C4-2B (cell line): ENCODE data around the gene THSD1.

Experiments
- ZFX ChIP-seq: fragments of 450-650 bp; IDR thresholded peaks from 2 replicates; pipeline ENCODE4 v1.6.1; 2017
- TF ChIP-seq, protein P1 (sequence below): fragments of 450-650 bp; conservative IDR thresholded peaks from 2 replicates; pipeline ENCODE4 v1.5.1; 2017; ENCODE audit warnings: mild to moderate bottlenecking

- TF ChIP-seq, protein P1, sequence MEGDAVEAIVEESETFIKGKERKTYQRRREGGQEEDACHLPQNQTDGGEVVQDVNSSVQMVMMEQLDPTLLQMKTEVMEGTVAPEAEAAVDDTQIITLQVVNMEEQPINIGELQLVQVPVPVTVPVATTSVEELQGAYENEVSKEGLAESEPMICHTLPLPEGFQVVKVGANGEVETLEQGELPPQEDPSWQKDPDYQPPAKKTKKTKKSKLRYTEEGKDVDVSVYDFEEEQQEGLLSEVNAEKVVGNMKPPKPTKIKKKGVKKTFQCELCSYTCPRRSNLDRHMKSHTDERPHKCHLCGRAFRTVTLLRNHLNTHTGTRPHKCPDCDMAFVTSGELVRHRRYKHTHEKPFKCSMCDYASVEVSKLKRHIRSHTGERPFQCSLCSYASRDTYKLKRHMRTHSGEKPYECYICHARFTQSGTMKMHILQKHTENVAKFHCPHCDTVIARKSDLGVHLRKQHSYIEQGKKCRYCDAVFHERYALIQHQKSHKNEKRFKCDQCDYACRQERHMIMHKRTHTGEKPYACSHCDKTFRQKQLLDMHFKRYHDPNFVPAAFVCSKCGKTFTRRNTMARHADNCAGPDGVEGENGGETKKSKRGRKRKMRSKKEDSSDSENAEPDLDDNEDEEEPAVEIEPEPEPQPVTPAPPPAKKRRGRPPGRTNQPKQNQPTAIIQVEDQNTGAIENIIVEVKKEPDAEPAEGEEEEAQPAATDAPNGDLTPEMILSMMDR: no peak
- no peak for TF ChIP-seq ZFX
Measured at GRCh38 chr13:52405767-52406494, at the start of gene THSD1.
